Forelimb muscle (tissue), 1 donor: ENCODE measurements around the gene ANK2. TPM values are rescaled to one million over a fixed set of nuclear protein-coding genes. Genes with fewer than 3 reads are reported as not detected.

Experiments
- DNase-seq: peaks from one replicate; pipeline ENCODE4 v3.0.0-alpha.2; 2013; ENCODE audit warnings: low read depth
- polyA plus RNA-seq: library from polyadenylated mRNA; unstranded; fragments of 120-200 nt; gene quantifications from one replicate; pipeline ENCODE4 v1.2.1, GENCODE V29; 2013; ENCODE audit not compliant: insufficient read length

ANK2 gene
- polyA plus RNA-seq, 1 donor, result 268 TPM

- DNase-seq, result no peak
Observed at GRCh38 chr4:113289766-113290165, 240.3 kb downstream of the ANK2 start.

- no peak for DNase-seq
Observed at GRCh38 chr4:113290666-113291065, 241.2 kb downstream of the ANK2 start.

GRCh38 chr4:113292371-113293042 lies 243.1 kb downstream of the ANK2 start:
- DNase-seq, result no peak

GRCh38 chr4:113293043-113293560 lies 243.6 kb downstream of the ANK2 start:
- peak; percentile 95 for DNase-seq

GRCh38 chr4:113293674-113294073 lies 244.2 kb downstream of the ANK2 start:
- DNase-seq, result no peak

GRCh38 chr4:113294908-113295307 lies 245.5 kb downstream of the ANK2 start:
- no peak for DNase-seq

GRCh38 chr4:113300471-113300928 lies 251.0 kb downstream of the ANK2 start:
- peak; percentile 87 for DNase-seq

- no peak for DNase-seq
Observed at GRCh38 chr4:113302051-113302450, 252.6 kb downstream of the ANK2 start.

- no peak for DNase-seq
Observed at GRCh38 chr4:113303315-113303714, 253.9 kb downstream of the ANK2 start.

GRCh38 chr4:113311047-113311446 lies 261.6 kb downstream of the ANK2 start:
- DNase-seq, result no peak

- DNase-seq, result no peak
Observed at GRCh38 chr4:113312529-113312928, 263.1 kb downstream of the ANK2 start.

- no peak for DNase-seq
Observed at GRCh38 chr4:113314426-113314825, 265.0 kb downstream of the ANK2 start.

GRCh38 chr4:113316879-113317278 lies 267.4 kb downstream of the ANK2 start:
- peak; percentile 68 for DNase-seq

- DNase-seq, result no peak
Observed at GRCh38 chr4:113317523-113317922, 268.1 kb downstream of the ANK2 start.

GRCh38 chr4:113322736-113323135 lies 273.3 kb downstream of the ANK2 start:
- no peak for DNase-seq

- no peak for DNase-seq
Observed at GRCh38 chr4:113325876-113326615, 276.6 kb downstream of the ANK2 start.

- DNase-seq, result no peak
Observed at GRCh38 chr4:113327494-113327893, 278.0 kb downstream of the ANK2 start.

- no peak for DNase-seq
Observed at GRCh38 chr4:113328514-113328913, 279.1 kb downstream of the ANK2 start.

GRCh38 chr4:113330200-113330599 lies 280.7 kb downstream of the ANK2 start:
- DNase-seq, result no peak

- no peak for DNase-seq
Observed at GRCh38 chr4:113331811-113332210, 282.4 kb downstream of the ANK2 start.

- DNase-seq, result no peak
Observed at GRCh38 chr4:113332701-113333100, 283.2 kb downstream of the ANK2 start.

GRCh38 chr4:113335746-113336145 lies 286.3 kb downstream of the ANK2 start:
- no peak for DNase-seq

- DNase-seq, result no peak
Observed at GRCh38 chr4:113336556-113336955, 287.1 kb downstream of the ANK2 start.
